HCT116 (cell line): ENCODE measurements around the gene SRGAP1. TPM values are rescaled to one million over a fixed set of nuclear protein-coding genes. Genes with fewer than 3 reads are reported as not detected.

Source experiments
- ATAC-seq: fragments of 200-7000 bp; cut with Tn5 transposase; 2 replicates; pipeline ENCODE4 v1.9.1; 2020; ENCODE audit warnings: mild to moderate bottlenecking, moderate library complexity
- BruUV-seq: library from RNA; stranded (reverse); fragments of 400-500 nt; replicated peaks from 2 replicates; lab custom pipeline; 2021; lab: Mats Ljungman, UMichigan
- CTCF ChIA-PET: fragments of 300-600 bp; sonication (Branson Sonifier 250); formaldehyde crosslinking; loops from one replicate; lab custom pipeline; 2021; ENCODE audit warnings: antibody characterized with exemption; lab: Charles Lee
- POLR2A ChIA-PET: fragments of 300-600, 350-600 bp; sonication (Branson Sonifier 250); formaldehyde crosslinking; loops from one replicate; lab custom pipeline; 2021; ENCODE audit warnings: antibody characterized with exemption; lab: Charles Lee
- RAD21 ChIA-PET, 2 experiments: fragments of 300-600 bp; sonication (Branson Sonifier 250); formaldehyde crosslinking; loops; one replicate each; lab custom pipeline; 2023; ENCODE audit warnings: low total read pairs in 2 of 2; ENCODE audit not compliant: uncharacterized antibody in 2 of 2, unreplicated experiment in 2 of 2, low non-redundant PET in 1 of 2; lab: Charles Lee
- DNase-seq: peaks from one replicate; pipeline ENCODE4 v3.0.0-alpha.2; 2010; ENCODE audit warnings: low read depth, low spot score
- H2AFZ ChIP-seq: fragments of 200-600 bp; shearing (Covaris generic), sonication (generic); 2 replicates; pipeline ENCODE4 v1.6.1; 2017; ENCODE audit warnings: low read depth, mixed run types, mixed read lengths, antibody characterized with exemption, low read length; ENCODE audit not compliant: poor library complexity, severe bottlenecking
- H3K27ac ChIP-seq: 2 replicates; pipeline ENCODE4 v1.5.1; 2012; ENCODE audit warnings: low read depth, low read length
- H3K27me3 ChIP-seq: fragments of 200-600 bp; sonication (generic); 2 replicates; pipeline ENCODE4 v1.6.1; 2016; ENCODE audit warnings: mixed run types, low read length, mixed read lengths; ENCODE audit not compliant: insufficient read depth
- H3K36me3 ChIP-seq, 2 experiments: fragments of 200-500 bp in 1 of 2; fragments of 200-600 bp in 1 of 2; sonication (Bioruptor generic) in 1 of 2; sonication (generic) in 1 of 2; 2 replicates each; pipeline versions ENCODE4 v1.5.1 to v1.6.1; 2014 to 2016; ENCODE audit warnings: low read length in 2 of 2, inconsistent platforms in 1 of 2, mixed read lengths in 1 of 2, mixed run types in 1 of 2; ENCODE audit not compliant: insufficient read depth in 2 of 2, control insufficient read depth in 1 of 2
- H3K4me1 ChIP-seq, 2 experiments: fragments of 200-600 bp in 1 of 2; sonication (generic) in 1 of 2; 2 replicates each; pipeline versions ENCODE4 v1.5.1 to v1.6.1; 2012 to 2017; ENCODE audit warnings: low read length in 2 of 2, inconsistent platforms in 1 of 2, mild to moderate bottlenecking in 1 of 2, mixed read lengths in 1 of 2, mixed run types in 1 of 2, moderate library complexity in 1 of 2; ENCODE audit not compliant: insufficient read depth in 2 of 2, control insufficient read depth in 1 of 2
- H3K4me2 ChIP-seq: fragments of 200-600 bp; sonication (generic); 2 replicates; pipeline ENCODE4 v1.6.1; 2017; ENCODE audit warnings: mixed run types, low read length, mixed read lengths
- H3K4me3 ChIP-seq, 2 experiments: fragments of 200-600 bp in 1 of 2; sonication (generic) in 1 of 2; replicated peaks in 1 of 2; 2 replicates each; pipeline ENCODE4 v1.5.1; 2011 to 2016; ENCODE audit warnings: low read length in 2 of 2, control low read depth in 1 of 2, low read depth in 1 of 2, mild to moderate bottlenecking in 1 of 2, mixed read lengths in 1 of 2, mixed run types in 1 of 2
- H3K79me2 ChIP-seq: fragments of 200-600 bp; sonication (generic); 2 replicates; pipeline ENCODE4 v1.6.1; 2017; ENCODE audit warnings: mild to moderate bottlenecking, mixed run types, low read length, moderate library complexity, mixed read lengths; ENCODE audit not compliant: insufficient read depth
- H3K9ac ChIP-seq: fragments of 200-600 bp; sonication (generic); 2 replicates; pipeline ENCODE4 v1.6.1; 2016; ENCODE audit warnings: low read length, mixed read lengths
- H3K9me2 ChIP-seq: fragments of 200-600 bp; sonication (generic), shearing (Covaris generic); 2 replicates; pipeline ENCODE4 v1.6.1; 2017; ENCODE audit warnings: mixed run types, mild to moderate bottlenecking, moderate library complexity; ENCODE audit not compliant: insufficient read depth
- H3K9me3 ChIP-seq, 2 experiments: fragments of 200-500 bp in 1 of 2; fragments of 200-600 bp in 1 of 2; sonication (Bioruptor generic) in 1 of 2; sonication (generic) in 1 of 2; 2 replicates each; pipeline ENCODE4 v1.6.1; 2014 to 2017; ENCODE audit warnings: low read length in 2 of 2, mixed read lengths in 2 of 2, inconsistent platforms in 1 of 2, low read depth in 1 of 2, mild to moderate bottlenecking in 1 of 2, mixed run types in 1 of 2, moderate library complexity in 1 of 2; ENCODE audit not compliant: control insufficient read depth in 1 of 2, insufficient read depth in 1 of 2
- H4K20me1 ChIP-seq: fragments of 200-600 bp; sonication (generic), shearing (Covaris generic); 2 replicates; pipeline ENCODE4 v1.6.1; 2017; ENCODE audit warnings: mixed run types, mild to moderate bottlenecking, moderate library complexity; ENCODE audit not compliant: insufficient read depth
- ATF3 ChIP-seq: IDR thresholded peaks from 2 replicates; pipeline ENCODE4 v1.6.1; 2012
- CEBPB ChIP-seq: IDR thresholded peaks from 2 replicates; pipeline ENCODE4 v1.6.1; 2012; ENCODE audit warnings: low read depth
- EZH2 ChIP-seq: fragments of 200-600 bp; sonication (generic); IDR thresholded peaks from 2 replicates; pipeline ENCODE4 v1.6.1; 2017; ENCODE audit warnings: antibody characterized with exemption, mixed run types
- MAX ChIP-seq: IDR thresholded peaks from 2 replicates; pipeline ENCODE4 v1.6.1; 2012
- RAD21 ChIP-seq: IDR thresholded peaks from 2 replicates; pipeline ENCODE4 v1.6.1; 2012; ENCODE audit warnings: low read depth, mild to moderate bottlenecking
- REST ChIP-seq: IDR thresholded peaks from 2 replicates; pipeline ENCODE4 v1.6.1; 2012; ENCODE audit warnings: low read depth
- SP1 ChIP-seq: IDR thresholded peaks from 2 replicates; pipeline ENCODE4 v1.6.1; 2012; ENCODE audit warnings: low read depth
- TCF7L2 ChIP-seq: IDR thresholded peaks from 2 replicates; pipeline ENCODE4 v1.7.0; 2011; ENCODE audit warnings: borderline replicate concordance, inconsistent platforms; ENCODE audit not compliant: insufficient read depth, insufficient read length; ENCODE audit errors: extremely low read depth
- intact Hi-C: fragments of 100-400 bp; cut with micrococcal nuclease; formaldehyde crosslinking; loops from 2 replicates; pipeline ENCODE4 v1.10.0; 2022
- total RNA-seq: library from RNA; stranded (reverse); gene quantifications from one replicate; pipeline ENCODE4 v1.2.1, GENCODE V29; 2021; ENCODE audit not compliant: unreplicated experiment

SRGAP1 gene
- total RNA-seq, 1 experiment from 2014 or later, result 16.6 TPM

- Histone ChIP-seq H4K20me1 (no peaks in the 10 kb centered on the region), H3K9me3 (no peaks in the 10 kb centered on the region), H3K4me3 (no peak overlapping the region), H3K9ac (no peak overlapping the region), H3K27me3 (no peaks in the 10 kb centered on the region), H3K4me1 (peaks cover 0 to 11% of the 10 kb centered on the region in 2 experiments; a peak in 1 of 4 replicates), H3K4me2 (no peak overlapping the region), H2AFZ (no peak overlapping the region), H3K79me2 (peaks cover 59% of the 10 kb centered on the region), H3K27ac (no peak overlapping the region), H3K36me3 (no peaks in the 10 kb centered on the region), H3K9me2 (no peaks in the 10 kb centered on the region)
- no TSS peak for BruUV-seq
- ChIA-PET CTCF (no interaction called here), POLR2A (interaction anchor here (1.0 kb wide), 1 partner anchor 14 kb away, joined by 4 read pairs; no protein-coding TSS in a partner anchor), RAD21 (interaction anchor here in 1 of 2 experiments (0.8 kb wide), 1 partner anchor 15 kb away, joined by 3 read pairs; no protein-coding TSS in a partner anchor)
- DNase-seq (no peak), ATAC-seq (no peak)
- TF ChIP-seq CEBPB (no peak), REST (no peak), TCF7L2 (no peak), RAD21 (no peak), EZH2 (no peak), ATF3 (no peak), SP1 (no peak), MAX (no peak)
- intact Hi-C loops, result no loop called here
Measured at GRCh38 chr12:63898764-63899337, 54.4 kb downstream of the SRGAP1 start.
